Calu3 (cell line): ENCODE measurements around the gene HCRTR1. TPM values are rescaled to one million over a fixed set of nuclear protein-coding genes. Genes with fewer than 3 reads are reported as not detected.

Experiments
- BruUV-seq: library from RNA; stranded (reverse); fragments of 400-500 nt; replicated peaks from 2 replicates; lab custom pipeline; 2021; lab: Mats Ljungman, UMichigan
- CTCF ChIA-PET: fragments of 300-600 bp; sonication (Branson Sonifier 250); formaldehyde crosslinking; loops from one replicate; lab custom pipeline; 2022; ENCODE audit warnings: antibody characterized with exemption; lab: Charles Lee
- DNase-seq: peaks from one replicate; pipeline ENCODE4 v3.0.0; 2022
- H3K27ac Mint-ChIP-seq: one replicate; pipeline ENCODE4 v1.8.0; 2022; ENCODE audit warnings: mixed read lengths; ENCODE audit not compliant: unreplicated experiment
- H3K27me3 Mint-ChIP-seq: one replicate; pipeline ENCODE4 v1.8.0; 2022; ENCODE audit warnings: mixed read lengths; ENCODE audit not compliant: unreplicated experiment
- H3K36me3 Mint-ChIP-seq: one replicate; pipeline ENCODE4 v1.8.0; 2022; ENCODE audit warnings: mild to moderate bottlenecking, moderate library complexity, mixed read lengths; ENCODE audit not compliant: insufficient read depth, unreplicated experiment
- H3K4me1 Mint-ChIP-seq: one replicate; pipeline ENCODE4 v1.8.0; 2022; ENCODE audit warnings: mild to moderate bottlenecking, low read depth, mixed read lengths; ENCODE audit not compliant: unreplicated experiment
- H3K4me3 Mint-ChIP-seq: one replicate; pipeline ENCODE4 v1.8.0; 2022; ENCODE audit warnings: mild to moderate bottlenecking, low read depth, moderate library complexity, mixed read lengths; ENCODE audit not compliant: unreplicated experiment
- H3K9me3 Mint-ChIP-seq: one replicate; pipeline ENCODE4 v1.8.0; 2022; ENCODE audit warnings: low read depth, mixed read lengths; ENCODE audit not compliant: unreplicated experiment
- CTCF ChIP-seq: fragments of 200-600 bp; IDR thresholded peaks from one replicate; pipeline ENCODE4 v1.8.0; 2022; ENCODE audit warnings: antibody characterized with exemption; ENCODE audit not compliant: unreplicated experiment
- intact Hi-C: fragments of 100-400 bp; cut with micrococcal nuclease; formaldehyde crosslinking; loops from one replicate; pipeline ENCODE4 v1.10.0; 2022; ENCODE audit not compliant: unreplicated experiment
- total RNA-seq: library from RNA; stranded (reverse); gene quantifications from 2 replicates; pipeline ENCODE4 v1.2.3, GENCODE V29; 2022

HCRTR1 gene
- total RNA-seq, 1 experiment from 2014 or later = not detected

DNA sequence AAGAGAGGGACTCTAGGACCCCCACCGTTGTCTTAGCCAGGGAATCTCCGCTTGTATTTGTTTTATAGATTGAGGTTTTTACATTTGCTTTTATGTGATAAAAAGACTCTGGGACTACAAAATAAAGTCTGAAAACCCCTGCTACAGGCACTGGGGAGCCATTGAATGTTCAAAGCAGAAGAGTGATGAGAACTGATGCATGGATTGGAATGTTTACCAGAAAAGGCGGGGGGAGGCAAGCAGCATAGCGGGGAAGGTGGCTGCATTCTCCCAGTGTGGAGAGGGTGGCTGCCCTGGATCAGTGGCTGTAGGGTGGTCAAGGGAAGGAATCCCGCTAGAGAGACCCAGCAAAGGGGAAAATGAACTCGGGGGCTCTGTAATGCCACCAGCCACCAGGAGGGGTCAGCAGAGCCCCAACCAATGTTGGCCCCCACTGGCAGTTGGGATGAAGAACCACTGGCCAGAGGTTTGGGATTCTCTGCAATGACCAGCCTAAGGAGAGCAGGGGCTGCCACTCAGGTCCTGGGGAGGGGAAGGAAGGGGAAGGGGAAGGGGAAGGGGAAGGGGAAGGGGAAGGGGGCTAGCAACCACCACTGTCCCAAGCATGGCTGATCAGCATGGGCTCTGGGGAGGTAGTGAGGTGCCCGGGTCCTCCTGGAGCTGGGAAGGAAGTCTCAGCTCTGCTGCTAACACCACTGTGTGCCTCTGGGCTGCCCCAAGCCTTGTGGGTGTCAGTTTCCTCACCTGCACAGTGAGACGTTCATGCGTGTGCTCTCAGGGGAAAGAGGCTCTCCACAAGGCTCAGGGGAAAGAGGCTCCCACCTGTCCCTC, 46.3 kb downstream of the HCRTR1 start:
- DNase-seq = peak; percentile 78
- Mint-ChIP-seq H3K27ac (no peak overlapping the region), H3K36me3 (peaks cover 7% of the 10 kb centered on the region), H3K4me3 (no peak overlapping the region), H3K4me1 (peaks cover 13% of the 10 kb centered on the region), H3K27me3 (peaks cover 42% of the 10 kb centered on the region), H3K9me3 (no peaks in the 10 kb centered on the region)
- no TSS peak for BruUV-seq
- peak; percentile 96 for TF ChIP-seq CTCF
- CTCF ChIA-PET = interaction anchor here (0.8 to 2.5 kb wide), 9 partner anchors 48 to 300 kb away, joined by 3 to 28 read pairs (median 8); no protein-coding TSS in a partner anchor
- intact Hi-C loops = loop anchor here (1.0 to 2.0 kb wide), 2 partner anchors 43 to 81 kb away; no protein-coding TSS in a partner anchor

DNA sequence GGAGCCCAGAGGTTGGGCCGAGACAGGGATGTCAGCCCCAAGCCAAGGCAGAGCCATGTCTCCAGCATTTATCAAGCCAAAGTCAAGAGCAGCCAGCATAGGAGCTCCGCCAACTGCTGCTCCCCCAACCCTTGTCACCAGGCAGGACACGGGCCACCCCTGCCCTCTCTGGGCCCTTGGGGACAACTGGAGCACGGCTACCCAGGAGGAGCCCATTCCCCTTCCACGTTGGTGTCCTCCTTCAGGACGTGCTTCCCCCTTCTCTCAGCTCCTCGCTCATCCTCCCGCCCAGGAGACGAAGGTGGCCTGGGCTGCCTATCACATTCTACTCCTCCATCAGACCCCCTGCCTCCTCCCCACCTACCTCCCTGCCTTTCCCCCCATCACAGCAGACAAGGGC, 47.0 kb downstream of the HCRTR1 start:
- Mint-ChIP-seq H3K9me3 (no peaks in the 10 kb centered on the region), H3K4me3 (no peak overlapping the region), H3K27me3 (peaks cover 42% of the 10 kb centered on the region), H3K4me1 (peaks cover 20% of the 10 kb centered on the region), H3K27ac (no peak overlapping the region), H3K36me3 (peaks cover 10% of the 10 kb centered on the region)
- DNase-seq = no peak
- no peak for TF ChIP-seq CTCF
- CTCF ChIA-PET = interaction anchor here (0.8 to 1.9 kb wide), 7 partner anchors 48 to 299 kb away, joined by 3 to 28 read pairs (median 5); no protein-coding TSS in a partner anchor
- BruUV-seq = no TSS peak
- intact Hi-C loops = loop anchor here (1.0 to 2.0 kb wide), 2 partner anchors 42 to 81 kb away; no protein-coding TSS in a partner anchor

DNA sequence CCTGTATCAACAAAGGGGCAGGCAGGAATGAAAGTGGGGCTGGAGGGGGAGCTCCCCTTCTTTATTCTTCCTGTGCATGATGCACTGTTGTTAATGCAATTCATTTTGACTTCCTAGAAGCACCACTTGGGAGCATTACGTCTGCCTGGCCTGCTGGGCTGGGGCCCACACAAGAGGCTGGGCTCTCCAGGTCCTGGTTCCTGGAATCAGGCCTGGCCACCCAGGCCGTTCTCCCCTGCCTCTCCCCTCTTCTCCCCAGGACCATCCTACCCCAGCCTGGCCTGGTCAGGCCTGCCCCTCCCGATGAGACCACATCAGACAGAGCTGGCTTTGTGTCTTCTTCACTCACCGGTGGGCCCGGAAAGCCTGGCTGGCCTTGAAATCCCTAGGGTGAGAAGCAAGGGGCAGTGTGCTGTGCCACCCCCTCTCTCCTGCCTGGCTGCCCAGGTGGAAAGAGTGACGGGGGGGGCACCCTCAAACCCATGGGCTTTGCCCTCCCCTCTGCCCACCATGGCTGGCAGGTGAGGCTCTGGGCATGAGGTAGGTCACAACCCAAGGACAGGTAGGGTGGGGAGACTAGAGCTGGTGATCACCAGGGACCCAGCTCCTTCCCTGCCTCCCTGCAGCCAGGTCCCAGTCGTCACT, 47.9 kb downstream of the HCRTR1 start:
- H3K4me3 Mint-ChIP-seq = no peak overlapping the region
- no peaks in the 10 kb centered on the region for H3K9me3 Mint-ChIP-seq
- no peak for DNase-seq
- no TSS peak for BruUV-seq
- peaks cover 42% of the 10 kb centered on the region for H3K27me3 Mint-ChIP-seq
- CTCF ChIA-PET = interaction anchor here (0.6 to 2.3 kb wide), 4 partner anchors 43 to 124 kb away, joined by 5 to 20 read pairs (median 8); no protein-coding TSS in a partner anchor
- TF ChIP-seq CTCF = no peak
- intact Hi-C loops = loop anchor here (2.0 kb wide), 1 partner anchor 41 kb away; no protein-coding TSS in a partner anchor
- H3K4me1 Mint-ChIP-seq = peaks cover 28% of the 10 kb centered on the region
- no peak overlapping the region for H3K27ac Mint-ChIP-seq
- H3K36me3 Mint-ChIP-seq = peaks cover 18% of the 10 kb centered on the region

DNA sequence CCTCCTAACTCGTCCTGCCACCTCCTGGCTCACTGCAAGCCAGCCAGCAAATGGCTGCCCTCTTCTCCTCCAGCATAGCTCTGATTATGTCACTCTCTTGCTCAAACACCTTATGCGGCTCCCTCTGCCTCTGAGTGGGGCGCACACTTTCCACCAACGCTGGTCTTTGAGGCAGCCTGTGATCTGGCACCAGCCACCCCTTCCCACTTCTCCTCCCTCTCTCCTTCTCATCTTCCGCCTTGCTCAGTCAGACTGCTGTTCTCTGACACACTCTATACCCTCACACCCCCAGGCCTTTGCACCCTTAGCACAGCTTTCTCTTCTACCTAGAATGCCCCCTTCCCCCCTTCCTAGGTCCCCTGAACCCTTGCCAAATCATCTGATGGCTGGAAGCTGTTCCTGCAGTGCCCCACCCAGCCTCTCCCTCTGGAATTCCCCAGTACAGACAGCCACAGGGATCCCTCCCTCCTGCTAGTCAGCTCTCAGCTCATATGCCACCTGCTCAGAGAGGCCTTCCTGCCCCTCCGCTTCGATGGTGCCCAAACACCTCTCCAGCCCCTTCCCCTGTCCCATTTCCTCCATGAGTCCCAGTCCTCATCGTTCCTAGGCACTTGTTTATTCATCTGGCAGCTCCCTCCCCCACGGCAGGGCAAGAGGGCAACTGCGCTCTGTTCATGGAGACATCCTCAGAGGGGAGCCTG, 48.9 kb downstream of the HCRTR1 start:
- Mint-ChIP-seq H3K27ac (peak overlapping the region; percentile 22), H3K36me3 (peaks cover 19% of the 10 kb centered on the region), H3K27me3 (peaks cover 40% of the 10 kb centered on the region), H3K4me3 (no peak overlapping the region), H3K4me1 (peaks cover 34% of the 10 kb centered on the region), H3K9me3 (no peaks in the 10 kb centered on the region)
- no TSS peak for BruUV-seq
- no peak for TF ChIP-seq CTCF
- peak; percentile 69 for DNase-seq
- intact Hi-C loops = loop anchor here (1.0 kb wide), 1 partner anchor 122 kb away; no protein-coding TSS in a partner anchor
- CTCF ChIA-PET = interaction anchor here (0.6 to 2.3 kb wide), 8 partner anchors 37 to 298 kb away, joined by 3 to 20 read pairs (median 4); partner anchors contain the start of gene COL16A1
